GF-D8 (cell line): ENCODE results near the gene MYO7B.

Experiments
- DNase-seq: peaks from one replicate; lab custom pipeline; 2025; lab: John Stamatoyannopoulos, UW

MYO7B gene

GRCh38 chr2:127535422-127535901 is at the start of gene MYO7B:
MYO7B (plus strand) TSS chr2:127535683; CDS start chr2:127559723, 24,040 bp downstream.
- no peak for DNase-seq

GRCh38 chr2:127485694-127486071 is 49.8 kb upstream of the MYO7B start:
- DNase-seq: peak; percentile 76

DNA sequence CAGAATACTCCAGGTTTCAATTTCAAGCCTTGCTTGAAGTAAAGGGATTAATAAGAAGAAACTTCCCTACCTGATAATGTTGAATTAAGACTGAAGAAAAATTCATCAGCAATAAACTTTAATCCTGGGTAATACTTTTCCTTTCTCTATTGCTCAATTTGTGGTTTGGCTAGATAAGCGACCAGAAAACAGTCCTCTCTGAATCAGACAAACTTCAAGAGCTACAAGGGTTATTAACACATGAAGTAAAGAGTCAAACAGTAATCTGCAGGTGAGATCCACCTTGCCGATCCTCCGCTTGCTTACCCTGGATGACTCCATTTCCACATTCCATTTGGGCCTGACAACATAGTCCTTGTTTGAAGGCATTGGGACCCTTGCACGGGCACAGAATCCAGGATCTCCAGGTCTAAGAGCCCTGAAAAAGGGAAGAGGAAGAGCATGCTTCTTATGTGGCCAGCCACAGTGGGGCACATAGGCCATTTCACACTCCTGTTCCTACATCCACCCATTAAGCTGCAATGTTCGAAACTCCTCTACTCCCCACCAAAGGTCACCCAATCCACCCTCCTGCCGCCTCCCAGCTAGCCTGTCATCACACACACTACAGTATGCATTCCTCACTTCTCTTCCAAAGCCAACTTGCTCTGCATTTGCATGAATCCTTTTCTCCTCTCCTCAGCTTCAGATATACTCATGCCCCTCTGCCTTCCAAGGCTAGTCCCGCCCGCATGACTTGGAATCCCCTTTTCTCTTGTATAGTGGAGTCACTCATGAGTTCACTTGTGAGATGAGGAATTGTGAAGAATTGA is 49.0 kb upstream of the MYO7B start:
- DNase-seq: peak; percentile 84

- DNase-seq: no peak
These were observed 45.2 kb upstream of the MYO7B start for GRCh38 chr2:127490283-127490682.

GRCh38 chr2:127498386-127498785 is 37.1 kb upstream of the MYO7B start:
- DNase-seq: no peak

- no peak for DNase-seq
These were observed 32.0 kb upstream of the MYO7B start for GRCh38 chr2:127503491-127503890.

GRCh38 chr2:127504552-127505430 is 30.7 kb upstream of the MYO7B start:
- DNase-seq: no peak

DNA sequence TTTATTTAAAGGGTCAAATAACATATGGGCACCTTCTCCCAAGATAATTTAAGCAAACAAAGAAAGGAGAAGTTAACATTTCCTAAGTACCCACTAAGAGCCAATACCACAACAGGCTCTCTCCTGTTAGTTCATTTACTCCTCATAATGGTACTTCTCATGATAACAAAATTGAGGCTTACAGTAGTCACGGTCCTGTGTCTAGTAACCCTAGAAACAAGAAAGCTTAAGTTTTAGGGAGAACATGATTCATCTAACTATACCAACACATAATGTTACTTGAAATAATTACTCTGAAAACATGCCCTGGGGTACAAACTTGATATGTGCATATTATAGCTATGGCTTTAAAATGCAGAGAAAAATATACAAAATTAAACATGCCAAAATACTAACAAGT is 29.0 kb upstream of the MYO7B start:
- DNase-seq: peak; percentile 17

DNA sequence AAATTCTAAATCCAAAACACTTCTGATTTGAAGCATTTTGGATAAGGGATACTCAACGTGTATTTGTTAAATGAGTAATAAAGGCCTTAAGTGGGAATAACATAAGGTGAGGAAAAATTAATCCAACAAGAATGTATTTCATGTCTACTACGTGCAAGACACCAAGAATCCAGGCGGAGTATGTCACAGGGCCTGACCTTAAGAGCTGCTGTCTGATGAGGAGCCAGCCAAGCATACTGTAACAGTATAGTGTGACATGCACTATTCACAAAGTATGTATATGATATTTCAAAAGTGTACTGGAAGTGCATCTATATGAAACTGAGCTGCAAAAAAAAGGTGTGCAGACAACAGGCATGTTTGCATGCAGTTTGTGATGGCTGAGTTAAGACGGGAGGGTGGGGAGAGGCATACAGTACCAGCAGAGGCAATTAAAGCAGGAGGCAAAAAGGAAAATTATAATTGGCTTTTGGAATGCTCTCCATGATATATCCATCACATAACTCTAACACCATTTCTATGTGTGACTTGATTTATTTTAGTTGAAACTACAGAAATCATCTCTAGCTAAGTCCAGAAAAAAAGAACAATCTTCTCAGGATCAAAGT is 27.4 kb upstream of the MYO7B start:
- DNase-seq: no peak

DNA sequence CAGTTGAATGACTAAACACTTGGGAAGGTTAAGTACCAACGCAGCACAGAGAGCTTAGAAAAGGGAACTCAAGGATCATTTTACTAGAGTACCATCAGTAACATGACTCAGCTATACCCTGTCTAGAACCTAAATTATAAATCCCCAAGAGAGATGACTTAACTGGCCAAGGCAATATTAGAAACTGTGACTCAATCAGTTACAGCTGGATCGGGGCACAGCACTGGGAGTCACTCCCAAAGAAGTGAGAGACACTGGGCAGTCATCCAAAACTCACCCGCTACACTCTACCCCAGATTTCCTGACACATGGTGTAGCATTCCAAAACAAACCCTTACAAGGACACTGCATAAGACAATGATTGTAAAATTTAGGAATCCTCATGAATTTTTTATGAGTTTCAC is 26.9 kb upstream of the MYO7B start:
- DNase-seq: peak; percentile 81

GRCh38 chr2:127510073-127510472 is 25.4 kb upstream of the MYO7B start:
- DNase-seq: no peak

DNA sequence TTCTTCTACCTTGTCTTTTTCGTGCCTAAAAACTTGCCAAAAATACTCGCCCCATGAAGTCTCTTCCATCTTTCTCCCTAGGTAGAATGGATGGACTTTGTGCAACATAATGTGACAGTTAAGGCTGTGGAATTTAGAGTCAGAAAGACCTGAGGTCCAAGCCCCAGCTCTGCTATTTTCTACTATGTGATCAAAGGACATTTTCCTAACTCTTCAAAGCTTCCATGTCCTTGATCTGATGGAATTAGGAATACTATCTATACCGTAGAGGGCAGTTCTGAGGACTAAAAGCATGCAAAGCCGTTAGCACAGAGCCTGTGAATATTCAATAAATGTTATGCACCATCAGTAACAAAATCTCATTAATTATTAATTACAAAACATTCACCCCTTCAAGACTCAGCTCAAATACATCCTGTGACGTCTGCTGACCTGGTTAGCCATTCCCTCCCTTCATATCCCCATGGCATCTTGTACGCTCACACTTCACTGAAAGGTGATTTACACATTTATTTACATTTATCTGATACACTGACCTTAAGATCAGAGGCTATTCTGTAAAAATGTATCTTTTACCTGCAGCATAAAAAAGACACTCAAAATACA is 24.3 kb upstream of the MYO7B start:
- no peak for DNase-seq

GRCh38 chr2:127511917-127512316 is 23.6 kb upstream of the MYO7B start:
- no peak for DNase-seq

DNA sequence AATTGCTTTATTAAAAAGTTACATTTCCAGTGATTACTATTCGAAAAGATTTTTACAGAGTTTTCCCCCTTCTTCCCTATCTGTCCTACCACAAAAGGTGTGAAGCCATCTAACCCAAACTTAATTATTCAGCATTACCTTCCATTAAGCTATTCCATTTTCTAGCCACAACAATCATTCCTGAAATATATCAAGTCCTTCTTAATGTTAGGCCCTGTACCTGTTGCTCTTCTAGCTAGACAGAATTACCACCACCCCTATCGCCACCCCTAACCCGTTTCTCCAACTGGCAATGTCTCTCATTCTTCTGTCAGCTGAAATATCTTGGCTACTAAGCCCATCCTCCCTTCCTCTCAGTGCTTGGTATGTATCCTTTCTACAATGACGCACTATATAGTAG is 23.1 kb upstream of the MYO7B start:
- DNase-seq: no peak

GRCh38 chr2:127514076-127514475 is 21.4 kb upstream of the MYO7B start:
- no peak for DNase-seq

GRCh38 chr2:127514485-127514884 is 21.0 kb upstream of the MYO7B start:
- no peak for DNase-seq

GRCh38 chr2:127515383-127515915 is 20.0 kb upstream of the MYO7B start:
- no peak for DNase-seq

GRCh38 chr2:127516041-127516762 is 19.3 kb upstream of the MYO7B start:
- DNase-seq: no peak

GRCh38 chr2:127517465-127517864 is 18.0 kb upstream of the MYO7B start:
- no peak for DNase-seq

- no peak for DNase-seq
These were observed 15.1 kb upstream of the MYO7B start for GRCh38 chr2:127520424-127520823.

DNA sequence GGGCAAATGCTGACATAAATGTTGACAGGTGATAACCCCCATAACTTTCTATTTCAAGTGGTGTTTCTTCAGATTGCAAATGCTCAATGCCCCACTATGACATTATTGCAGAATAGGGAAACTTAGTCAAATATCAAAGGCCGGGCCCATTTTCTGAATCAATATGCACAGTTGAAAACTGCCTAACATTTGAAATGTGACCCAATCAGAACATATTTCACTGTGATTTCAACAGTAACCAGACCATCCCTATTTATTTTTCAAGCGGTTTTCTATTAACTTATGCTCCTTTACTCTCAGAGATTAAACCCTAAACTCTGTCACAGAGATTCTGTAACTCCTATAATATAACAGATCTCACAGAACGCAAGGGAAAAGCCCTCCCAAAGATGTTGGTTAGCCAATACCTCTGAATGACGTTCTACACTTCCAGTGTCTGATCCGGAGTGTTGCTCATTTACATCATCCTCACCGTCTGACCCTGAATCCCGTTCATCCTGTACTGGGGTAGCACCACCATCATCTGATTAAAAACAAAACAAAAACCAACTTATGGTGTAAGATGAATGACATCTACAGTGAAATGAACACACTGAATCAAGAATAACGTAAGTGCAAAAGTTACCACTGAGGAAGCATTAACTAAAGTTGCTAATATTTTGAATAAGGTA is 12.1 kb upstream of the MYO7B start:
- DNase-seq: no peak
